Panc1 (cell line): ENCODE measurements around the gene TBC1D9B. TPM values are rescaled to one million over a fixed set of nuclear protein-coding genes. Genes with fewer than 3 reads are reported as not detected.

Experiments
- ATAC-seq: fragments of 200-7000 bp; cut with Tn5 transposase; 2 replicates; pipeline ENCODE4 v1.9.1; 2020; ENCODE audit warnings: mild to moderate bottlenecking, moderate library complexity
- BruUV-seq: library from RNA; stranded (reverse); fragments of 400-500 nt; replicated peaks from 2 replicates; lab custom pipeline; 2021; lab: Mats Ljungman, UMichigan
- CTCF ChIA-PET: fragments of 300-600 bp; sonication (Branson Sonifier 250); formaldehyde crosslinking; loops from one replicate; lab custom pipeline; 2022; ENCODE audit warnings: antibody characterized with exemption; lab: Charles Lee
- POLR2A ChIA-PET: fragments of 300-600 bp; sonication (Branson Sonifier 250); formaldehyde crosslinking; loops from one replicate; lab custom pipeline; 2022; ENCODE audit warnings: antibody characterized with exemption; lab: Charles Lee
- DNase-seq: peaks from one replicate; pipeline ENCODE4 v3.0.0-alpha.2; 2010; ENCODE audit warnings: low read depth, low spot score
- H3K27ac ChIP-seq: 2 replicates; pipeline ENCODE4 v1.5.1; 2011; ENCODE audit warnings: mild to moderate bottlenecking, low read length, inconsistent platforms
- H3K27me3 ChIP-seq: fragments of 200-500 bp; sonication (Bioruptor generic); 2 replicates; pipeline ENCODE4 v1.6.0; 2014; ENCODE audit warnings: low read length, inconsistent platforms; ENCODE audit not compliant: control insufficient read depth, insufficient read depth
- H3K36me3 ChIP-seq: fragments of 200-500 bp; sonication (Bioruptor generic); 2 replicates; pipeline ENCODE4 v1.5.1; 2014; ENCODE audit warnings: inconsistent platforms, mild to moderate bottlenecking, low read length, moderate library complexity; ENCODE audit not compliant: control insufficient read depth, insufficient read depth
- H3K4me1 ChIP-seq: 2 replicates; pipeline ENCODE4 v1.5.1; 2011; ENCODE audit warnings: inconsistent platforms, mild to moderate bottlenecking, low read length, moderate library complexity; ENCODE audit not compliant: control insufficient read depth, insufficient read depth
- H3K4me3 ChIP-seq, 2 experiments: 2 replicates each; pipeline ENCODE4 v1.5.1; 2011 to 2012; ENCODE audit warnings: low read depth in 2 of 2, low read length in 2 of 2, mild to moderate bottlenecking in 2 of 2, inconsistent platforms in 1 of 2, moderate library complexity in 1 of 2
- H3K9me3 ChIP-seq: fragments of 200-500 bp; sonication (Bioruptor generic); 2 replicates; pipeline ENCODE4 v1.5.1; 2014; ENCODE audit warnings: low read depth, mild to moderate bottlenecking, inconsistent platforms, low read length, moderate library complexity; ENCODE audit not compliant: control insufficient read depth, insufficient read depth
- POLR2AphosphoS5 ChIP-seq: IDR thresholded peaks from 2 replicates; pipeline ENCODE4 v1.6.1; 2012; ENCODE audit warnings: mild to moderate bottlenecking, low read depth, low read length, moderate library complexity
- REST ChIP-seq, 2 experiments: IDR thresholded peaks; 2 replicates each; pipeline ENCODE4 v1.6.1; 2011 to 2012; ENCODE audit warnings: low read depth in 2 of 2, control low read depth in 1 of 2, low read length in 1 of 2, mild to moderate bottlenecking in 1 of 2, moderate library complexity in 1 of 2; ENCODE audit not compliant: insufficient read depth in 1 of 2
- SIN3A ChIP-seq: IDR thresholded peaks from 2 replicates; pipeline ENCODE4 v1.6.1; 2012; ENCODE audit warnings: low read depth, mild to moderate bottlenecking, low read length, moderate library complexity, borderline replicate concordance; ENCODE audit not compliant: insufficient read depth
- TCF7L2 ChIP-seq: IDR thresholded peaks from 2 replicates; pipeline ENCODE4 v1.6.1; 2011; ENCODE audit warnings: mild to moderate bottlenecking, low read depth, low read length, inconsistent platforms
- in situ Hi-C: cut with HindIII; loops from 2 replicates; pipeline ENCODE4 v1.10.0; 2016; ENCODE audit warnings: low sequenced_read_pairs, low pct_unique_long_range_greater_than_20kb
- intact Hi-C: fragments of 100-400 bp; cut with micrococcal nuclease; formaldehyde crosslinking; loops from one replicate; pipeline ENCODE4 v1.10.0; 2022; ENCODE audit not compliant: unreplicated experiment
- total RNA-seq: library from RNA; stranded (reverse); gene quantifications from one replicate; pipeline ENCODE4 v1.2.1, GENCODE V29; 2021; ENCODE audit not compliant: unreplicated experiment
- TF ChIP-seq, protein P1 (sequence below): fragments of 450-650 bp; IDR thresholded peaks from 2 replicates; pipeline ENCODE4 v1.5.1; 2017; ENCODE audit warnings: mild to moderate bottlenecking

TBC1D9B gene
- total RNA-seq, 1 experiment from 2014 or later = 131 TPM

DNA sequence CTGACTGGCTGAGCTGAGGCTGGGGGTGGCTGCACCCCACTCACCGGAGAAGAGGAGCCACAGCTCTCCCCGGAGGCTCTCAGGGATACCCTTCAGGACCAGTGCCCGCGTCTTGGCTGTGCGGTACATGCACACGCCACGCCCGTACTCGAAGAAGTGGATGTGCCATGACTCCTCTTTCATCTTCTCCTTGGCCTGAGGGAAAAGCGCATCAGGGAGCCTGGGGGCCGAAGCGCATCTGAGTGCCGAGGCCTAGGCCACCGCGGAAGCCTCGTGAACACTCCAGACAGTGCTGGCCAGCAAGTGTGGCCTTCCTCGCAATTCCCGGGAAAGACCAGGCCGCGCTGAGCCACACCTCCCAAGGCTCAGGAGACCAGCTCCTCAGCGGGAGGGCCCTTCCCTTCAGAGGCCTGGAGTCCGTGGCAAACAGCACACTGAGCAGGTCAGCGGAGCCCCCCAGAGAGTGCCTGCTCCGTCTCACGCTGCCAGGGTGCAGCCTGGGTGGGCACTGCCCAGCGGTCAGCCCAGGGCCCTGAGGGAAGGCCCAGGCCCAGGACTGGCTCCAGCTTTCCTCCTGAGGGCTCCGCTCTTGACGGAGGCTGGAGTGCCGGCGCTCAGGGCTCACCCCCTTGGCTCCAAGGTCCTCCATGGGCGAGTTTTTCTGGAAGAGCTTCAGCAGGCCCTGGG lies 28.6 kb downstream of the TBC1D9B start:
- intact Hi-C loops = no loop called here
- CTCF ChIA-PET = interaction anchor here (0.6 kb wide), 1 partner anchor 390 kb away, joined by 6 read pairs; no protein-coding TSS in a partner anchor
- no peaks in the 10 kb centered on the region for H3K4me1 ChIP-seq
- no peak overlapping the region for H3K4me3 ChIP-seq
- ATAC-seq (no peak), DNase-seq (no peak)
- POLR2A ChIA-PET = no interaction called here
- peaks cover 8% of the 10 kb centered on the region for H3K36me3 ChIP-seq
- peaks cover 13% of the 10 kb centered on the region for H3K9me3 ChIP-seq
- H3K27ac ChIP-seq = no peak overlapping the region
- in situ Hi-C loops = no loop called here
- BruUV-seq = no TSS peak
- TF ChIP-seq SIN3A (no peak), POLR2AphosphoS5 (no peak), TCF7L2 (no peak)
- TF ChIP-seq, protein P1, sequence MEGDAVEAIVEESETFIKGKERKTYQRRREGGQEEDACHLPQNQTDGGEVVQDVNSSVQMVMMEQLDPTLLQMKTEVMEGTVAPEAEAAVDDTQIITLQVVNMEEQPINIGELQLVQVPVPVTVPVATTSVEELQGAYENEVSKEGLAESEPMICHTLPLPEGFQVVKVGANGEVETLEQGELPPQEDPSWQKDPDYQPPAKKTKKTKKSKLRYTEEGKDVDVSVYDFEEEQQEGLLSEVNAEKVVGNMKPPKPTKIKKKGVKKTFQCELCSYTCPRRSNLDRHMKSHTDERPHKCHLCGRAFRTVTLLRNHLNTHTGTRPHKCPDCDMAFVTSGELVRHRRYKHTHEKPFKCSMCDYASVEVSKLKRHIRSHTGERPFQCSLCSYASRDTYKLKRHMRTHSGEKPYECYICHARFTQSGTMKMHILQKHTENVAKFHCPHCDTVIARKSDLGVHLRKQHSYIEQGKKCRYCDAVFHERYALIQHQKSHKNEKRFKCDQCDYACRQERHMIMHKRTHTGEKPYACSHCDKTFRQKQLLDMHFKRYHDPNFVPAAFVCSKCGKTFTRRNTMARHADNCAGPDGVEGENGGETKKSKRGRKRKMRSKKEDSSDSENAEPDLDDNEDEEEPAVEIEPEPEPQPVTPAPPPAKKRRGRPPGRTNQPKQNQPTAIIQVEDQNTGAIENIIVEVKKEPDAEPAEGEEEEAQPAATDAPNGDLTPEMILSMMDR = no peak
- H3K27me3 ChIP-seq = no peaks in the 10 kb centered on the region

DNA sequence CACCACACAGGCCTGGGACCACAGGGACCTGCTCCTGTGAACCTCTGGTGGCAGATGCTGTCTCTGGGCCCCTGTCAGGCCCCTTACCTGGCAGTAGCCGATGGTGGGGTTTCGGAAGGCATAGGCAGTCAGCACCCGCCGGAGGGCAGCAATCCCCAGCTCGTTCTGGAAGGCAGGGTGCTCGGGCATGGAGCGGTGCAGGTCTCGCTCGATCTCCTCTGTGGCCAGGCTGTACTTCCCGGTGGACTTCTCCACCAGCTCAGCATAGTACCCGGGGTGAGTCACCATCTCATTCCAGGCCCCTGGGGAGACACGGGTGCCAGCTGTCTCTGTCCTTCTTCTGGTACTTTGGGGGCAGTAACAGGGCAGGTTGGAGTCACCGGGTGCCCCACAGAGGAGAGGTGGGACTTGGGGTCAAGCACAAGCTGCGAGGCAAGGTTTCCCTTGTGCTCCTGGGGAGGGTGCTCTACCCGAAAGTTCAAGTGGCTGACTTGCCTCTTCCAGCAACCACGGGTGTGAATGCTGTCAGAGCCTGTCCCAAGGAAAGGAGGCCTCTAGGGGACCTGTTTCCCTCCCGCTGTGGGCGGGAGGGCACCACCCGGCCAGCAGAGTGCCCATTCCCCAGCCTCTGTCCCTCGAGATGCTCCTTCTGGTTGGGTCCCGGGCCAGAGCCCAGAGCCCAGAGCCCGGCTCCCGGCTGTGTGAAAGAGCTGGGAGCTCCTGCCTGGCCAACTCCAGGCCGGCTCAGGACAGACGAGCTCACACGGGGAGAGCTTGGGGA lies 29.3 kb downstream of the TBC1D9B start:
- ChIA-PET POLR2A (no interaction called here), CTCF (no interaction called here)
- Histone ChIP-seq H3K4me1 (no peaks in the 10 kb centered on the region), H3K27me3 (no peaks in the 10 kb centered on the region), H3K27ac (no peak overlapping the region), H3K9me3 (peaks cover 6% of the 10 kb centered on the region; the same call in 1 of the 2 replicates), H3K4me3 (no peak overlapping the region), H3K36me3 (peaks cover 5% of the 10 kb centered on the region)
- DNase-seq (no peak), ATAC-seq (peak; percentile 40; the same call in 1 of the 2 replicates)
- no TSS peak for BruUV-seq
- intact Hi-C loops = no loop called here
- in situ Hi-C loops = no loop called here
- TF ChIP-seq, protein P1 = no peak
- TF ChIP-seq REST (IDR thresholded peaks at IDR 0.05; ENCODE audit: insufficient read depth in 1 of 2, low read depth in 2 of 2, low read length in 1 of 2) (no peak), TCF7L2 (no peak), SIN3A (no peak), POLR2AphosphoS5 (no peak)
